ENCODE data around the gene DNAH17. TPM values are rescaled to one million over a fixed set of nuclear protein-coding genes. Genes with fewer than 3 reads are reported as not detected.

Gene DNAH17
- total RNA-seq, 1 donor from 2014 or later: 1.3 TPM

GRCh38 chr17:78517421-78517820 is 59.8 kb downstream of the DNAH17 start:
- Mint-ChIP-seq H3K4me1 (ENCODE audit: low read depth, unreplicated experiment) (peaks cover 2% of the 10 kb centered on the region), H3K4me3 (ENCODE audit: unreplicated experiment) (no peak overlapping the region), H3K27me3 (ENCODE audit: unreplicated experiment) (no peaks in the 10 kb centered on the region), H3K27ac (ENCODE audit: unreplicated experiment) (no peak overlapping the region), H3K36me3 (ENCODE audit: unreplicated experiment) (peaks cover under 1% of the 10 kb centered on the region), H3K9me3 (ENCODE audit: unreplicated experiment) (no peaks in the 10 kb centered on the region)
- DNase-seq: no peak
- no peak for TF ChIP-seq CTCF (IDR thresholded peaks at IDR 0.05; ENCODE audit: partially characterized antibody, unreplicated experiment)

GRCh38 chr17:78515480-78515879 is 61.7 kb downstream of the DNAH17 start:
- peaks cover 1% of the 10 kb centered on the region for H3K9me3 Mint-ChIP-seq (ENCODE audit: unreplicated experiment)
- H3K27me3 Mint-ChIP-seq (ENCODE audit: unreplicated experiment): no peaks in the 10 kb centered on the region
- no peak overlapping the region for H3K27ac Mint-ChIP-seq (ENCODE audit: unreplicated experiment)
- TF ChIP-seq CTCF (IDR thresholded peaks at IDR 0.05; ENCODE audit: partially characterized antibody, unreplicated experiment): no peak
- peaks cover 5% of the 10 kb centered on the region for H3K36me3 Mint-ChIP-seq (ENCODE audit: unreplicated experiment)
- peaks cover 3% of the 10 kb centered on the region for H3K4me1 Mint-ChIP-seq (ENCODE audit: low read depth, unreplicated experiment)
- no peak overlapping the region for H3K4me3 Mint-ChIP-seq (ENCODE audit: unreplicated experiment)
- no peak for DNase-seq

- Mint-ChIP-seq H3K27me3 (ENCODE audit: unreplicated experiment) (no peaks in the 10 kb centered on the region), H3K36me3 (ENCODE audit: unreplicated experiment) (peaks cover 5% of the 10 kb centered on the region), H3K4me1 (ENCODE audit: low read depth, unreplicated experiment) (peaks cover 3% of the 10 kb centered on the region), H3K9me3 (ENCODE audit: unreplicated experiment) (peaks cover 1% of the 10 kb centered on the region), H3K4me3 (ENCODE audit: unreplicated experiment) (no peak overlapping the region), H3K27ac (ENCODE audit: unreplicated experiment) (no peak overlapping the region)
- DNase-seq: no peak
- TF ChIP-seq CTCF (IDR thresholded peaks at IDR 0.05; ENCODE audit: partially characterized antibody, unreplicated experiment): no peak
Observed at GRCh38 chr17:78514521-78514920, 62.7 kb downstream of the DNAH17 start.

GRCh38 chr17:78512976-78513375 is 64.2 kb downstream of the DNAH17 start:
- TF ChIP-seq CTCF (IDR thresholded peaks at IDR 0.05; ENCODE audit: partially characterized antibody, unreplicated experiment): no peak
- H3K27ac Mint-ChIP-seq (ENCODE audit: unreplicated experiment): no peak overlapping the region
- H3K9me3 Mint-ChIP-seq (ENCODE audit: unreplicated experiment): peaks cover 1% of the 10 kb centered on the region
- no peak overlapping the region for H3K4me3 Mint-ChIP-seq (ENCODE audit: unreplicated experiment)
- H3K36me3 Mint-ChIP-seq (ENCODE audit: unreplicated experiment): peaks cover 5% of the 10 kb centered on the region
- no peaks in the 10 kb centered on the region for H3K27me3 Mint-ChIP-seq (ENCODE audit: unreplicated experiment)
- H3K4me1 Mint-ChIP-seq (ENCODE audit: low read depth, unreplicated experiment): peaks cover 3% of the 10 kb centered on the region
- DNase-seq: no peak

- no peak for TF ChIP-seq CTCF (IDR thresholded peaks at IDR 0.05; ENCODE audit: partially characterized antibody, unreplicated experiment)
- Mint-ChIP-seq H3K4me3 (ENCODE audit: unreplicated experiment) (no peak overlapping the region), H3K36me3 (ENCODE audit: unreplicated experiment) (peaks cover 5% of the 10 kb centered on the region), H3K4me1 (ENCODE audit: low read depth, unreplicated experiment) (peaks cover 3% of the 10 kb centered on the region), H3K27ac (ENCODE audit: unreplicated experiment) (no peak overlapping the region), H3K9me3 (ENCODE audit: unreplicated experiment) (peaks cover 1% of the 10 kb centered on the region), H3K27me3 (ENCODE audit: unreplicated experiment) (no peaks in the 10 kb centered on the region)
- DNase-seq: no peak
Observed at GRCh38 chr17:78510141-78511075, 66.8 kb downstream of the DNAH17 start.
